HEK293T (cell line): ENCODE measurements around the gene KLB.
"Not testable (repeated sequence)": the region's sequence is repeated elsewhere in the genome, so short reads cannot be mapped to it uniquely, and the experiment has no call there.

Experiments used
- CTCF ChIA-PET: fragments of 350-600 bp; formaldehyde crosslinking; extraction: SDS; loops from one replicate; lab custom pipeline; 2021; ENCODE audit warnings: antibody characterized with exemption, inconsistent platforms; lab: Yijun Ruan, JAX
- POLR2A ChIA-PET: fragments of 350-600 bp; formaldehyde crosslinking; extraction: SDS; loops from one replicate; lab custom pipeline; 2020; ENCODE audit warnings: antibody characterized with exemption, inconsistent platforms; lab: Yijun Ruan, JAX
- DNase-seq: peaks from one replicate; pipeline ENCODE4 v3.0.0; 2012; ENCODE audit warnings: mixed read lengths; ENCODE audit errors: extremely low spot score
- ARNT ChIP-seq: fragments of 450-650 bp; IDR thresholded peaks from 2 replicates; pipeline ENCODE4 v1.6.1; 2017; ENCODE audit warnings: mild to moderate bottlenecking
- BHLHE40 ChIP-seq: fragments of 450-650 bp; IDR thresholded peaks from 2 replicates; pipeline ENCODE4 v1.6.1; 2016; ENCODE audit warnings: mild to moderate bottlenecking, moderate library complexity, borderline replicate concordance
- CTBP1 ChIP-seq: fragments of 450-650 bp; IDR thresholded peaks from 2 replicates; pipeline ENCODE4 v1.6.1; 2016; ENCODE audit warnings: borderline replicate concordance
- ELF4 ChIP-seq: fragments of 450-650 bp; IDR thresholded peaks from 2 replicates; pipeline ENCODE4 v1.6.1; 2017; ENCODE audit warnings: antibody characterized with exemption
- FOXA1 ChIP-seq: fragments of 450-650 bp; IDR thresholded peaks from 2 replicates; pipeline ENCODE4 v1.6.1; 2016; ENCODE audit warnings: mild to moderate bottlenecking
- FOXK2 ChIP-seq: fragments of 450-650 bp; IDR thresholded peaks from 2 replicates; pipeline ENCODE4 v1.6.1; 2016; ENCODE audit warnings: mild to moderate bottlenecking
- FOXM1 ChIP-seq: fragments of 450-650 bp; IDR thresholded peaks from 2 replicates; pipeline ENCODE4 v1.6.1; 2017; ENCODE audit warnings: mild to moderate bottlenecking, borderline replicate concordance
- HDGF ChIP-seq: fragments of 450-650 bp; IDR thresholded peaks from 2 replicates; pipeline ENCODE4 v1.6.1; 2017; ENCODE audit warnings: antibody characterized with exemption, borderline replicate concordance
- L3MBTL2 ChIP-seq: fragments of 450-650 bp; conservative IDR thresholded peaks from 2 replicates; pipeline ENCODE4 v1.6.1; 2016; ENCODE audit warnings: mild to moderate bottlenecking
- LEF1 ChIP-seq: fragments of 450-650 bp; IDR thresholded peaks from 2 replicates; pipeline ENCODE4 v1.6.1; 2017; ENCODE audit warnings: mild to moderate bottlenecking, borderline replicate concordance
- NFRKB ChIP-seq: fragments of 450-650 bp; IDR thresholded peaks from 2 replicates; pipeline ENCODE4 v1.6.1; 2016; ENCODE audit warnings: mild to moderate bottlenecking, moderate library complexity
- SP1 ChIP-seq: fragments of 450-650 bp; IDR thresholded peaks from 2 replicates; pipeline ENCODE4 v1.6.1; 2017
- SUZ12 ChIP-seq: fragments of 450-650 bp; IDR thresholded peaks from 2 replicates; pipeline ENCODE4 v1.6.1; 2016; ENCODE audit warnings: mild to moderate bottlenecking
- TARDBP ChIP-seq: fragments of 450-650 bp; IDR thresholded peaks from 2 replicates; pipeline ENCODE4 v1.6.1; 2016
- ZNF384 ChIP-seq: fragments of 450-650 bp; IDR thresholded peaks from 2 replicates; pipeline ENCODE4 v1.6.1; 2016
- TF ChIP-seq, protein P1 (sequence below): fragments of 450-650 bp; IDR thresholded peaks from 2 replicates; pipeline ENCODE4 v1.6.1; 2016

KLB gene

DNA sequence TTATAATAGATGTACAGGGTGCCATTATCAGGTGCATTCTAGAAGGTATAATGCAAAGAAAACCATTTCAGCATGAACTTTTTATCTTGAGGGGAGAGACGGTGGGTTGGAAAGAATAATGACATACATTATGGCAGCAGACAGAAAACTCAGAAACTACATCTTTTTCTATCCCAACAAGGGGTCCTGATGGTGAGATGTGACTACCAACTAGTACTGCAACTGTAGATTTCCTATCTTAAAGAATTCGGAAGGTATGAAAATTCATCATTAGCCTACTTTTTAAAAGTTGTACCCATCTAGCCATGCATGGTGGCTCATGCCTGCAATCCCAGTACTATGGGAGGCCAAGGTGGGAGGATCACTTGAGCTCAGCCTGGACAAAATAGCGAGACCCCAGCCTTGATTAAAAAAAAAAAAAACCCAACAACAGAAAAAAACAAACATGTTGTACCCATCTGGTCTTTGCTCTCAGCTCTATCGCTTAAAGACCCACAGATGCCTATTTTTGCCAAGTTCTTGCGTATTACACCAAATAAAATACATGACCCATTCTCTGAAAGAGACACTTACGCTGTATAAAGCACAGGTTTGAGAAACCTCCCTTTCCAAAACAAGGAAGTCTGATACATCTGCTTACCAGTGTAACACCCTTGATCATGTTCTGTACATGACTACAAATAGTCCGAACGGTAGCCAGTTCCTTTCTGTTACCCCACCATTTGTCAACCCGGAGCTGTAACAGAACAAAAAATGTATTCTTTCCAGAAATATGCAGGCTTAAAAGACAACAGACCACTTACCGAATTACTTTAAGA, 50.4 kb downstream of the KLB start:
- CTCF ChIA-PET, result no interaction called here
- POLR2A ChIA-PET, result interaction anchor here (1.3 to 3.4 kb wide), 2 partner anchors 9 to 31 kb away, joined by 3 to 20 read pairs; no protein-coding TSS in a partner anchor
- TF ChIP-seq LEF1 (no peak), CTBP1 (no peak), ZNF384 (no peak), SP1 (no peak), HDGF (no peak), BHLHE40 (no peak), FOXK2 (no peak), NFRKB (no peak)
- TF ChIP-seq, protein P1, sequence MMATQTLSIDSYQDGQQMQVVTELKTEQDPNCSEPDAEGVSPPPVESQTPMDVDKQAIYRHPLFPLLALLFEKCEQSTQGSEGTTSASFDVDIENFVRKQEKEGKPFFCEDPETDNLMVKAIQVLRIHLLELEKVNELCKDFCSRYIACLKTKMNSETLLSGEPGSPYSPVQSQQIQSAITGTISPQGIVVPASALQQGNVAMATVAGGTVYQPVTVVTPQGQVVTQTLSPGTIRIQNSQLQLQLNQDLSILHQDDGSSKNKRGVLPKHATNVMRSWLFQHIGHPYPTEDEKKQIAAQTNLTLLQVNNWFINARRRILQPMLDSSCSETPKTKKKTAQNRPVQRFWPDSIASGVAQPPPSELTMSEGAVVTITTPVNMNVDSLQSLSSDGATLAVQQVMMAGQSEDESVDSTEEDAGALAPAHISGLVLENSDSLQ, result no peak
- no peak for DNase-seq

DNA sequence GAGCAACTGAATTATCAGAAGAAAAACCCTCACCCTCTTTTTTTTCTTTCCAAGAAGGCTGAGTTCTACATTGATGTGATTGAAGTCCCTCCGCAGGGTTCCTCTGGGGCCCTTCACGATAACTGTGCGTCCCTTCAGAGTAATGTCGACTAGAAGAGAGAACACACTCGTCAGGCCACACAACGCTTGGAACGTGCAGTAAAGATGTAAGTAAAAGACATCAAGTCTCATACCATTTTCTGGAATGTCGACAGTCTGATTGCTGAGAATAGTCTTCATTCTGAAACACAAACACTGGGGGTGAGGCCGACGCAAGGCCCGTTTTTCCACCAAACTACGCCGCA, 51.4 kb downstream of the KLB start:
- DNase-seq, result not testable (repeated sequence)
- ChIA-PET POLR2A (interaction anchor here (0.6 to 3.4 kb wide), 18 partner anchors 10 to 616 kb away, joined by 3 to 20 read pairs (median 4); partner anchors contain the start of genes KLB, SMIM14 and UGDH), CTCF (interaction anchor here (0.5 to 1.0 kb wide), 3 partner anchors 134 to 536 kb away, joined by 3 to 5 read pairs (median 4); no protein-coding TSS in a partner anchor)

DNA sequence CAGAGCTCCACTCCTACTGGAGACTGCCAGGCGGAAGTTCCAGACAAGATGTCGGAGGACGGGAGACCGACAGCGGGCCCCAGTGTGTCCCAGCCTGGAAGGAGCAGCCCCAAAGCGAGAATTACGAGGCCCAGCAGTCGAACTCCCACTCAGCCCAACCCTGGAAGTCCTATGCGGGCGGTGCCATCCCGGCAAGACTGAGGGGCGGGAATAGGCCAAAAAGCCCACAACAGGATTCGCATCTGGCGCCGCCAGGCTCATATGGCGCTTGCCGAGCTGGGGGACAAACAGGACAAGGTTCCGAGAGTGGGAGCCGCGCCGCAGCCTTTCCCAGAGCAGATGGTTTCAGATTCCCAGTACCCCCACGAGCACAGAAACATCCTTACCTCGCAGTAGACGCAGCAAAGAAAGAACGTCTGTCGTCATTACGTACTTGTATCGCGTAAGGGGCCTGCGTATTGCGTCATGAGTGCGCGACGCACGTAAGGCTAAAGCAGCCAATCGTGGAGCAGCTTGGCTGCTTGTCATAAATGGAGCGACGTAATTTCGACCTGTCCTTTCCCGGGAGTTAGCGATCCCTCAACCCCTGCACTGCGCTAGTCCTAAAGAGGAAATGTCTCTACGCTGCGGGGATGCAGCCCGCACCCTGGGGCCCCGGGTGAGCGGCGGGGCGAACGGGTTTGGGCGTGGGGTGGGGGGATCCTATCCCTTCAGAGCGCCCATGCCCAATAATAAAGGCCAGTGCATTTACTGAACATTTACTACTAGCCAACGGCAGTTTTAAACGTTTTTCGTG, 52.0 kb downstream of the KLB start, which contains the start of the genes LIAS and RPL9:
Gene LIAS, plus strand, starts transcription at position 552 of the 796 bp plus-strand sequence. Its CDS starts 62 bp downstream, at position 614.
Gene RPL9, minus strand, starts transcription at position 418 of the 796 bp plus-strand sequence. CDS start 483 bp downstream, outside the sequence.
- ChIA-PET POLR2A (interaction anchor here (0.6 to 3.4 kb wide), 22 partner anchors 10 to 616 kb away, joined by 3 to 20 read pairs (median 4); partner anchors contain the start of genes KLB, SMIM14 and UGDH), CTCF (interaction anchor here (0.6 to 1.3 kb wide), 3 partner anchors 11 to 143 kb away, joined by 3 to 4 read pairs (median 4); no protein-coding TSS in a partner anchor)
- DNase-seq, result peak; percentile 85
- TF ChIP-seq, protein P1, result peak; percentile 53
- peak; percentile 60; the same call in 1 of the 2 replicates for TF ChIP-seq ELF4
- TF ChIP-seq NFRKB, result peak; percentile 45; the same call in 1 of the 2 replicates
- no peak for TF ChIP-seq L3MBTL2

- peak; percentile 34 for DNase-seq
- POLR2A ChIA-PET, result no interaction called here
- CTCF ChIA-PET, result no interaction called here
- TF ChIP-seq ZNF384, result no peak
- no peak for TF ChIP-seq TARDBP
- no peak for TF ChIP-seq SUZ12
- TF ChIP-seq L3MBTL2, result no peak
- TF ChIP-seq LEF1, result no peak
- TF ChIP-seq, protein P1, result no peak
- no peak for TF ChIP-seq ARNT
- TF ChIP-seq CTBP1, result no peak
- no peak for TF ChIP-seq FOXA1
These were observed 58.3 kb downstream of the KLB start for GRCh38 chr4:39464886-39465501.

DNA sequence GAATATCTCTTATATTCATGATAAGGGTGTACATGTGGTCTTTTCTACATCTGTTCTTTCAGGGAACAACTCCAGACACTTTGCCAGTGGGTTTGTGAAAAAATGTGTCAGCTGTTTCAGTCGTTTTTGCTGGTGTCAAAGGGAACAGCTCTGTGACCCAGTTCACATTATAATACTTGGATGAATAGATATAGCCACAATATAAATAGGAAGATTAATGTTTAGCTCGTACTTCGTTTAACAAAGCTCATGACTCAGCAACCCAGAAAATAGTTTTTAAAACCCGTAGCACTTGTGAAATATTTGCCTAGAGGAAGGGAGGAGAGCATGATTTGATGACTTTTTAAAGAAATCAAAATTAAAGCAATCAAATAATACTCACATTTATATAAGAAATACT, 60.0 kb downstream of the KLB start:
- POLR2A ChIA-PET, result interaction anchor here (0.7 to 1.5 kb wide), 4 partner anchors 61 to 511 kb away, joined by 3 to 4 read pairs (median 4); partner anchors contain the start of genes PDS5A, UBE2K and UGDH
- CTCF ChIA-PET, result interaction anchor here (0.7 kb wide), 1 partner anchor 125 kb away, joined by 3 read pairs; no protein-coding TSS in a partner anchor
- no peak for TF ChIP-seq FOXA1
- TF ChIP-seq SP1, result no peak
- TF ChIP-seq, protein P1, result no peak
- TF ChIP-seq BHLHE40, result no peak
- no peak for TF ChIP-seq TARDBP
- no peak for TF ChIP-seq ARNT
- TF ChIP-seq SUZ12, result no peak
- TF ChIP-seq ZNF384, result no peak
- no peak for TF ChIP-seq L3MBTL2
- no peak for TF ChIP-seq FOXM1
- no peak for TF ChIP-seq LEF1
- TF ChIP-seq FOXK2, result no peak
- no peak for TF ChIP-seq HDGF
- DNase-seq, result no peak
